Sigmoid colon (tissue), 3 donors: ENCODE results near the gene AMIGO2.

Experiments
- POLR2A ChIP-seq, 2 donors: fragments of 450-650 bp; IDR thresholded peaks; one replicate each; pipeline ENCODE4 v1.6.1; 2016; ENCODE audit warnings: antibody characterized with exemption in 2 of 2, mild to moderate bottlenecking in 2 of 2, moderate library complexity in 2 of 2
- TF ChIP-seq, protein P1 (sequence below), 4 experiments: fragments of 450-650 bp in 3 of 4; fragments of 200-600 bp in 1 of 4; IDR thresholded peaks; one replicate each; pipeline ENCODE4 v1.5.1; 2016 to 2019; ENCODE audit warnings: antibody characterized with exemption in 4 of 4, mild to moderate bottlenecking in 3 of 4, moderate library complexity in 2 of 4

DNA sequence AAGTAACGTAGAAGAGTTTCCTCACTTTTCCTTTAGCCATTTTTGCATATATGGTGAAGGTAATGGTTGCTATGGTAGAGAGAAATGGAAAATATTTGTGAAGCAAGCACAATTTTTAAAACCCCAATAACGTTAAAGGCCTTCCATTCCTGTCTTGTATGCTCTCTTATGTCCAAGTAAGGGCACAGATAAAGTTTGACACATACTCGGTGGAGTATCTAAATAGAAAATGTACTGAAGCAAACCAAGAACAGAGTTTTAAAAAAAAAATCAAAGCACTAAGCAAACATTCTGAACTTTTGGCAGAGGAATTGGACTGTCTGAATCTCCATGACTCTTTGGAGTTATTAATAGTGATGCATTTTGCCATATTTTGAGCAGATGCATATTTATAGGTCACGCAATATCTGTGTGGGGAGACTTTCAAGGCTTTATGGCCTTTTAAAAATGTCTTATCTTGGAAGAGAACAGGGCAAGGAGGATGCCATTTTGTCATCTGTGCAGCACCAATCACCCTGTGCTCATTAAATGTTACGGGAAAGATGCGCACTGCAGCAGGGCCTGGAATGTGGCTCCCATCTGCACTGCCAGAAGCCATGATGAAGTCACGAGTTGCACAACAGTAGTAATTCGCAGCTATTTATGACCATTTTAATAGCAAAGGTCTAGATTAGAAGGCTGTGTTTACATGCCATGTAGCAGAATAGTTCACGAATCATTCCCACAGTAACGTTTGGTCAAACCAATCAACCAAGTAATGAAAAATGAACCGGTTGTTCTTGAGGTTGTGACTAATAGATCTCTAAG lies 23.3 kb upstream of the AMIGO2 start:
- no peak for TF ChIP-seq POLR2A (IDR thresholded peaks at IDR 0.05)
- TF ChIP-seq, protein P1, sequence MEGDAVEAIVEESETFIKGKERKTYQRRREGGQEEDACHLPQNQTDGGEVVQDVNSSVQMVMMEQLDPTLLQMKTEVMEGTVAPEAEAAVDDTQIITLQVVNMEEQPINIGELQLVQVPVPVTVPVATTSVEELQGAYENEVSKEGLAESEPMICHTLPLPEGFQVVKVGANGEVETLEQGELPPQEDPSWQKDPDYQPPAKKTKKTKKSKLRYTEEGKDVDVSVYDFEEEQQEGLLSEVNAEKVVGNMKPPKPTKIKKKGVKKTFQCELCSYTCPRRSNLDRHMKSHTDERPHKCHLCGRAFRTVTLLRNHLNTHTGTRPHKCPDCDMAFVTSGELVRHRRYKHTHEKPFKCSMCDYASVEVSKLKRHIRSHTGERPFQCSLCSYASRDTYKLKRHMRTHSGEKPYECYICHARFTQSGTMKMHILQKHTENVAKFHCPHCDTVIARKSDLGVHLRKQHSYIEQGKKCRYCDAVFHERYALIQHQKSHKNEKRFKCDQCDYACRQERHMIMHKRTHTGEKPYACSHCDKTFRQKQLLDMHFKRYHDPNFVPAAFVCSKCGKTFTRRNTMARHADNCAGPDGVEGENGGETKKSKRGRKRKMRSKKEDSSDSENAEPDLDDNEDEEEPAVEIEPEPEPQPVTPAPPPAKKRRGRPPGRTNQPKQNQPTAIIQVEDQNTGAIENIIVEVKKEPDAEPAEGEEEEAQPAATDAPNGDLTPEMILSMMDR (IDR thresholded peaks at IDR 0.05) = no peak
